GM21619 (cell line): ENCODE measurements around the gene PAXX.

Source experiments
- ATAC-seq: cut with Tn5 transposase; IDR thresholded peaks from one replicate; pipeline ENCODE4 v1.9.1; 2021; ENCODE audit not compliant: unreplicated experiment

PAXX gene

DNA sequence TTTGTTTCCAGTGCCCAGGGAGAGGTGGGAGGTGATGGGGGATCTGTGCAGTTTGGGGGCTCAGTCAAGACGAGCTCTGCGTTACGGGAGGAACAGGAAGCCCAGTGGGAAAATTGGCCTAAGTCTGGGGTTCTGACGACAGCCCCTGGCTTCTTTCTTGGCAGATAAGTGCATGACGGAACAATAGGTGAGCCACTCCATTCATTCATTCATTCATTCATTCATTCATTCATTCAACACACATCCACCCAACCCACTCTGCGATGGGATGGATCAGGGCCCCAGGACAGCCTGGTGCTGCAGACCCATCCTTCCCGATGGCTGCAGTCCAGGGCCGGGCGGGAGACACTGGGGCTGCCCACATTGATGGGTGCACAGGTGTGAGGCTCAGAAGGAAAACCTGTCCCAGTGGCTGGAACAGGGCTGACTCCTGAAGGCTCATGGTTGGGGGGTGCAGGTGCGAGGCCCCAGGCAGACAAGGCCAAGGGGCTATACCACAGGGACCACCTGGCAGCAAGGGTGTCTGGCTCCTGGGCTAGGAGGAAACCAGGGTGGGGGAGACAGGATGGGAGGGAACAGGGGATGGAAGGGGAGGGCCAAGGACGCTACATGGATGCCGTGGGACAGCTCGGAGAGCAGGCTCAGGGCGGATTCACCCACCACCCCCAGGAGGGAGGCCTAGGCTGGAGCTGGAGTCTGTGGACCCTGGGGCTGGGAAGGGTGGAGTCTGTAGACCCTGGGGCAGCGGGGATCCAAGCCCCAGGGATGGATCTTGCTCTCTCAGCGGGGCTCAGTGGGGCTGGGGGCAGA, 11.3 kb upstream of the PAXX start:
- no peak for ATAC-seq

DNA sequence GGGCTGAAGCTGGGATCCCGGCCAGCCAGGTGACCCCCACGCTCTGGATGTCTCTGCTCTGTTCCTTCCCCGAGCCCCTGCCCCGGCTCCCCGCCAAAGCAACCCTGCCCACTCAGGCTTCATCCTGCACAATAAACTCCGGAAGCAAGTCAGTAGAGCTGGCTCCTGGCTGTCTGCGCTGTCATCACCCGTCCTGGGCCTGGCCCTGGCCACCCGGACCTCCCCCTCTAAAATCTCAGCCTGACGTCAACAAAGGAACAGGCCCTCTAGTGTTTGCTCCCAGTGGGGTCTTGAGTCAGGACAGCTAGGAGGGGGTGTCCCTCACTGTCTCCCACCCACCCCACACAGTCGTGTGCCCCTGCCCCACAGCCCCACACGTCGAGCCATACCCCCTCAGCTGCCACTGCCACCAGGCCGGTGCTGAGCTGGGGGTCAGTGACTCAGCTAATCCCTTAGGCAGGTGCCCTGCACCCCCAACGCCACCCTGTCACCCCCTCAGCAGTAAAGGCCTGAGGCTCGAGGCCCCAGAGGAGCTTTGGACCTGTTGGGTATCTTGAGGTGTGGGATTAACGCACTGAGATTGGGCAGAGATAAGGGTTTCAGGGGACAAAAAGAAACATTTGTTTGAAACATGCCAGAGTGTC, 10.5 kb upstream of the PAXX start:
- ATAC-seq, result no peak

GRCh38 chr9:136982232-136983051, 9.8 kb upstream of the PAXX start, which contains the start of gene LCNL1:
Gene LCNL1, plus strand, starts transcription at chr9:136982993. Its CDS starts 594 bp downstream, at chr9:136983587.
- no peak for ATAC-seq

GRCh38 chr9:136983167-136983566, 9.1 kb upstream of the PAXX start:
- no peak for ATAC-seq

DNA sequence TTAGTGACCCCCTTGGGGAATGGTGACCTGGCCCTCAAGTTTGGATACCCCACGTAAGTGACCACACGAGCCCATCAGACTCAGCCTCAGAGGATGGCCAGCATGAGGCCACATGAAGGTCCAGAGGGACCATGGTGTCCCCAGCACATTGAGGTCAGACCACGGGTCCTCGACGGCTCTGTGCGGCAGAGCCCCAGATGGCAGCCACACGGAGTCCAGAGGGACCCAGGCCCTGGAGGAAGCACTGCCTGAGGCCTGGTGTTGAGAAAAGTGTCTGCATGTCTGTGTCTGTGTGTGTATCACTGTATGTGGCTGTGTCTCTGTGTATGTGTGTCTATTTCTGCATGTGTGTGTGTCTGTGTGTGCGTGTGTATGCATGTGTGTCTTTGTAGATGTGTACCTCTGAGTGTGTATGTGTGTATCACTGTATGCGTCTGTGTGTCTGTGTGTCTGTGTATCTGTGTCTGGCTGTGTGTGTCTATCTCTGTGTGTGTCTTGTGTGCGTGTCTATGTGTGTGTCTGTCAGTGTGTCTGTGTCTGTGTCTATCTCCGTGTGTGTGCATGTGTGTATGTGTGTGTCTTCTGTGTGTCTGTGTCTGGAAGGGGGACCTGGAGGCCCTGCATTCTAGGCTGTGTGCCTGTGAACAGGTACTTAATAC, 8.4 kb upstream of the PAXX start:
- ATAC-seq, result no peak

DNA sequence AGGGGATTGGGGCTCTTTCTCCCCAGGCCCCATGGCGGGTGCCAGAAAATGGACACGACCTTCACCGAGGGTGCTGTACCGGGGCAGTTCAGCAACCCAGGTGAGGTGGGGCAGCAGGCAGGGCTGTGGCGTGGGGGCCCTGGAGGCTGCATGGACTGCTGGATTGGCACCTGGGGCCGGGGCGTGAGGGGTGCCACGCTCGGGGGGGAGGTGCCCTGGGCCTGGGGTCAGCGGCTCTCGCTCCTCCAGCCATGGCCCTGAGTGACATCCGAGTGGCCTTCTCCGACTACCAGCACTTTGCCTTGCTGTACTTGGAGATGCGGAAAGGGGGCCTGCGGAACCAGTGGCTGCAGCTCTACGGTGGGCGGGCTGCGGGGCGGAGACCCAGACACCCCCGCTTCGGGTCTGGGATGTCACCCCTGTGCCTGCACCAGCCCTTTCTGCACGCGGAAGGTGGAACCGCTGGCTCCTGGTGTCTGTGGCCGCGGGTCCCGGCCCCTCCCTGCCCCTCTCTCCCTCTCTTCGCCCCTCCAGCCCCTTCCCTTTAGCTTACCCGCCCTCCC, 7.7 kb upstream of the PAXX start:
- no peak for ATAC-seq

DNA sequence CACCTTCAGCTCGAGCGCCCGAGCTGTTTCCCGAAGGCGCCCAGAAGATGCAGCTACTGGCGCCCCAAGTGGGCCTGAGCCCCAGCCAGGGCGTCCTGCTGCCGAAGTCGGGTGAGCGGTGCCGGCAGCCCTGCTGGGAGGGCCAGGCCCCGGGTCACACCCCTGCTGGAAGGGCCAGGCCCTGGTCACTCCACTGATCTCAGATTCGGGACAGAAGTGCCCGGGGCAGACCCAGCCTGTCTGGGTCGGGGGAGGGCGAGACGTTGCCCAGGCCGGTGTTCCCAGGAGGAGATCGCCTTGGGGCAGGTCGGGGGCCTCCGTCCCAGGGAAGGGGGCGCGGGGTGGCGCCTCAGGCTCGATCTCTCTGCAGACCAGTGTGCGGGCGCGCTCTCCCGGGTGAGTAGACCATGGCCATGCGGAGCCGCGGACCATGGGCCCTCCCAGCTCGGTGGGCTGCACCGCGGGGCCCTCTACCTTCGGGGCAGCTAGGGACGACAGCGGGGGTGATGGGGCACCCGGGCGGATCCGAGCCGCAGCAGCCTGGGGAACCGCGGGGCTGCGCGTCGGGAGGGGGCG, 7.1 kb upstream of the PAXX start:
- ATAC-seq, result no peak

DNA sequence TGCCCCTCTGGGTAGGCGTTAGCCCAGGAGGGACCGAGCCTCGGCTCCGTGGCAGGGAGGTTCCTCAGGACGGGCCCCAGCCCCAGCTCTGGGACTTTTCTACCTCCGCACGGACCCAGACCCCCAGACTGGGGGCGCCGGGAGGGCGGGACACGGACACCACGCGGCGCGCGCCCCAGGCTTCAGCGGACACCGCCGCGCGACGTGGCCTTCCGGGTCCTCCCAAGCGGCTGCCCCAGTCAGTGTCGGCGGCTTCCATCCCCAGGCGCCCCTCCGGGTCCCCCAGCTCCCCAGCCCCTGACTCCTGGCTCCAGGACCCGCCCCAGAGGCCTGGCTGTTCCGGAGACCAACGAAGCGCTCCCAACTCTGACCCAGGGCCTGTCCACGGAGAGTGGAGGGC, 6.4 kb upstream of the PAXX start:
- ATAC-seq, result no peak

- no peak for ATAC-seq
These were observed 3.4 kb upstream of the PAXX start for GRCh38 chr9:136988872-136989271.

DNA sequence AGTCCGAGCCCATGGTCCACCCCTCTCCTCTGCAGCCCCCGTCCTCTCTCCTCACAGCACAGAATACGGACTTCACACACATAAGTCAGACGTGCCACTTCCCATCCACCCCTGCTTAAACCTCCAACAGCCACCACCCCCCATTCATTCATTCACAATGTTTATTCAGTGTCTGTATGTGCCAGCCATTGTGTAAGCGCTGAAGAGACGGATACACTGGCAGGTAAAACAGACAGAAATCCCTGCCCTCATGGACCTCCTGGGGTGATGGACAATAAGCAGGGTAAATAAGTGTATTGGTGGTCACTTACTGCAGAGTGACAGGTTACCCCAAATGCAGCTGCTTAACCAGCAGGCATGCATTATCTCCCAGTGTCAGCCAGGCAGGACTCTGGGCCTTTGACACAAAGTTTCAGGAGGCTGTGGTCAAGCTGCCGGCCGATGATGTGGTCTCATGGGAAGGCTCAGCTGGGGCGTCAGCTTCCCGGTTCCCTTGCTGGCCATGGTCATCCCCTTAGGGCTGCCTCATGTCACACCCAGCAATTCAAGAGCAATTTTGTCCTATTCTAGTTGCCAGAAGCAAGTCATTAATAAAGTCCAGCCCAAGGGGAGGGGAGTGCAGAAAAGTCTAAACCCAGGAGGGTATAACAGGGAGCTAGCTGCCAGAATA, 1.8 kb upstream of the PAXX start:
- ATAC-seq, result no peak

DNA sequence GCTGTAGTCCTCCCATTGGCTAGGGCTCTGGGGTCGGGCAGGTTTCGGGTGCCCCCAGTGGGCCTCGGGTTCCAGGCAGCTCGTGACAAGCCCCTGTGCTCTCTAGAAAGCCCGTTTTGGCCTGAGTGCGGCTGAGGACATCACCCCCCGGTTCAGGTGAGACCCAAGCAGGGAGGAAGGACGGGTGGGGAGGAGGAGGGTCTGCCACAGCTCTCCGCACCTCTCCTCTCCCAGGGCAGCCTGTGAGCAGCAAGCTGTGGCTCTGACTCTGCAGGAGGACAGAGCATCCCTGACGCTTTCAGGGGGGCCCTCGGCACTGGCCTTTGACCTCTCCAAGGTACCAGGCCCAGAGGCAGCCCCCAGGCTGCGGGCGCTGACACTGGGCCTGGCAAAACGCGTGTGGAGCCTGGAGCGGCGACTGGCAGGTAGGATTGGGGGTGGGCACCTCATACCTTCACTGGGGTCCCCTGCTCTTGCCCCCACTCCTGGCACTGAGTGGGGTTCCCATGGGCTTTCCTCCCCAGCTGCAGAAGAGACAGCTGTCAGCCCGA, 672 bp downstream of the PAXX start:
- ATAC-seq, result no peak

DNA sequence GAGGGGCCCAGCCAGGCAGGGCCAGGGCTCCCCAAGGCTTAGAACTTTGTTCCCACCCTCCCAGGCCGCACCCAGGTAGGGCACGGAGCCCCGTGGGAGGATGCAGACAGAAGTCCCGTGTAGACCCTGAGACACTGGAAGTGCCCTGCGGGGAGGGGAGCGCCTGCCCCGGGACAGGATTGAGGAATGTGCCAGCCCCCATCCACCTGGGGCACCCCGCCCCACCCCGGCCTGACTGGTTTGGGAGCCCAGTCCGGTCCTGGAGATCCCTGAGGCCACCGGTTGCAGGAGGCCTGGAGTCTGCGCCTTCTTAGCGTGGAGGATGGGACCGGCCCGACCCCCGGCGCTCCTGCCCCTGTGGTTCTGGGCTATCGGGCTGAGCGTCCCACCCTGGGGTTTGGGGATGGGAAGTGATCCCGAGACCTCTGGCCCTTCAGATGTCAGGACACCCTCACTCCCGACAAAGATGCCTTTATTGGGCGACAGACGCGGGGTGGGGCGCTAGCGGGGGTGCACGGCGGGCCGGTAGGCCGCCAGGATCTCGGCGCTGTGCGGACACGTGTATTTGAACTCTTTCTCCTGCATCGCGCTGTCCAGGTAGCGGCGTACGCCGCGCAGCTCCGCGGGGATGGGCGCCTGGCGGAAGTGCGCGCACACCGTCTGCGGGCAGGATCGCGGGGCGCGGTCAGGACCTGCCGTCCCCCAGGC, 2.1 kb downstream of the PAXX start:
- ATAC-seq, result no peak

DNA sequence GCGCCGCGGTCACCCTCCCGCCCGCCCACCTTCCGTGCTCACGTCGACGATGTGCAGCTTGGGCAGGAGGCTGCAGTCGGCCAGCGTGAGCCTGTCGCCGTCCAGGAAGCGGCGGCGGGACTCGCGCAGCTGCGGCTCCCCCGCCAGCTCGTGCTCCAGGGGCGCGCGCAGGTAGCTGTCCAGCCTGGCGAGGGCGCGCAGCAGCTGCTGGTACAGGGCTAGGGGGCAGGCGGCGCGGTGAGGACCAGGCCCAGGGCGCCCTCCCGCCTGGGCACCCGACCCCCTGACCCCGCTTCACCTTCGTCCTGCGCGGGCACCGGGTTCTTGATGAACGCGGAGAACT, 2.6 kb downstream of the PAXX start:
- ATAC-seq, result no peak

GRCh38 chr9:136995362-136995761, 3.1 kb downstream of the PAXX start:
- ATAC-seq, result no peak

- no peak for ATAC-seq
These were observed 3.6 kb downstream of the PAXX start for GRCh38 chr9:136995772-136996311.

DNA sequence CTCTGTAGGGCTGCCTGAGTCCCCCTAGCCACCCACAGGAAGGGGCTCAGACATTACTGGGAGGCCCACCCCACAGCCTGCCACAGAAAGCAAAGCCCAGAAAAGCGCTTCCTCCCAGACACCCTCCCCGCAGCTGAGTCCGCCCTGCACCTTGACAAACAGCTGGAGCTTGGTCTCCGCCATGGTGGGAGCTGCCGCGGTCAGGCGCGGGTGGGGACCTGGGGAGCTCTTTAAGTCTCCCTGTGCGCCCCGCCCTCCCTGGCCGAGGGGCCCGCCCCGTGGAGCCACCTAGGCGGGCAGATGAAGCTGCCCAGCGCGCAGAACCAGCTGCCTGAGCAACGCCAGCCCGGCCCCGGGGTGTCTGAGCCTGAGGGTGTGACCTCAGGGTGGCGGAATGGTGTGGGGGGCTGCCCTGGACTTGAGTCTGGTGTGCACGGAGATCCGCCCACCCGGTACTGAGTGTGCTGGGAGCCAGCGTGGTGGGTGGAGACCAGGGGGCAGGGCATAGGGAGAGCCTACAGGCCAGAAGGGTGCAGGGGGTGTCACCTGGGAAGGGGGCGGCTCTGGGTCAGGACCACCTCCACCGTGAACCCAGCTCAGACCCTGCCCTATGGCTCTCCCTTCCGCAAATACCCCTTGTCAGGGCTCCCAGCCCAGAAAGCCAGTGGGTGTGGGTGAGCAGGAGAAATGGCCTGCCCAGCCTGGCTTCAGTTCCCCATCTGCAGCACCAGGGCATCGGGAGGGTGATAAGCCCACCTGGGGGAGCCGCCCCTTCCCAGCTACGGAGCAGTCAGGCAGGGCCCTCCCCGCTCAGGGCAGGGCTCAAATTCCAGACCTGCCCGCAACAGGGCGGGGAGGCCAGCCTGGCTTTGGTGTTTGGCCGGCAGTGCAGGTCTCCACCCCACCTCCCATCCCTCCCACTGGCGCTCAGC, 4.4 kb downstream of the PAXX start, which contains the start of gene CLIC3:
Gene CLIC3, minus strand, starts transcription at position 208 of the 932 bp plus-strand sequence. Its CDS starts 25 bp downstream, at position 183.
- ATAC-seq, result no peak

GRCh38 chr9:136997371-136997770, 5.1 kb downstream of the PAXX start:
- ATAC-seq, result no peak

- no peak for ATAC-seq
These were observed 5.6 kb downstream of the PAXX start for GRCh38 chr9:136997830-136998234.
